PC-9 (cell line): Measurements from ENCODE around the gene CEP44. TPM values are rescaled to one million over a fixed set of nuclear protein-coding genes. Genes with fewer than 3 reads are reported as not detected.
"Not testable (repeated sequence)": the region's sequence is repeated elsewhere in the genome, so short reads cannot be mapped to it uniquely, and the experiment has no call there.

Experiments
- BruUV-seq: library from RNA; stranded (reverse); fragments of 400-500 nt; replicated peaks from 2 replicates; lab custom pipeline; 2021; lab: Mats Ljungman, UMichigan
- CTCF ChIA-PET: fragments of 300-600 bp; sonication (Branson Sonifier 250); formaldehyde crosslinking; loops from one replicate; lab custom pipeline; 2022; ENCODE audit warnings: antibody characterized with exemption; lab: Charles Lee
- POLR2A ChIA-PET: fragments of 300-600 bp; sonication (Branson Sonifier 250); formaldehyde crosslinking; loops from one replicate; lab custom pipeline; 2022; ENCODE audit warnings: antibody characterized with exemption; ENCODE audit not compliant: unreplicated experiment; lab: Charles Lee
- DNase-seq, 2 experiments: peaks; one replicate each; pipeline versions ENCODE4 v3.0.0 to v3.0.0-alpha.2; 2015 to 2022; ENCODE audit warnings: mixed read lengths in 1 of 2
- H2AFZ ChIP-seq: fragments of 200-600 bp; sonication (generic); 2 replicates; pipeline ENCODE4 v1.8.1; 2017; ENCODE audit warnings: antibody characterized with exemption
- H3F3A ChIP-seq: fragments of 200-600 bp; sonication (generic); 2 replicates; pipeline ENCODE4 v1.8.1; 2017; ENCODE audit warnings: antibody characterized with exemption, mild to moderate bottlenecking, low read depth; ENCODE audit not compliant: insufficient read depth
- H3K27ac ChIP-seq: fragments of 200-600 bp; sonication (generic); 2 replicates; pipeline ENCODE4 v1.6.1; 2016; ENCODE audit warnings: mixed run types
- H3K27me3 ChIP-seq: fragments of 200-600 bp; sonication (generic); 2 replicates; pipeline ENCODE4 v1.6.1; 2016; ENCODE audit warnings: low read depth, mixed run types; ENCODE audit not compliant: insufficient read depth
- H3K36me3 ChIP-seq: fragments of 200-600 bp; sonication (generic); 2 replicates; pipeline ENCODE4 v1.6.1; 2016; ENCODE audit warnings: low read depth, mixed run types
- H3K4me1 ChIP-seq: fragments of 200-600 bp; sonication (generic); replicated peaks from 2 replicates; pipeline ENCODE4 v1.6.1; 2016; ENCODE audit warnings: mixed run types; ENCODE audit not compliant: insufficient read depth
- H3K4me2 ChIP-seq: fragments of 200-600 bp; sonication (generic); 2 replicates; pipeline ENCODE4 v1.6.1; 2017; ENCODE audit warnings: mixed run types
- H3K4me3 ChIP-seq: fragments of 200-600 bp; sonication (generic); 2 replicates; pipeline ENCODE4 v1.6.1; 2016; ENCODE audit warnings: mixed run types
- H3K79me2 ChIP-seq: fragments of 200-600 bp; sonication (generic); 2 replicates; pipeline ENCODE4 v1.6.1; 2017; ENCODE audit warnings: low read depth, mixed run types
- H3K9me2 ChIP-seq: fragments of 200-600 bp; sonication (generic); 2 replicates; pipeline ENCODE4 v1.8.1; 2017; ENCODE audit warnings: mild to moderate bottlenecking; ENCODE audit not compliant: insufficient read depth
- H3K9me3 ChIP-seq: fragments of 200-600 bp; sonication (generic); 2 replicates; pipeline ENCODE4 v1.8.1; 2016; ENCODE audit warnings: low read depth; ENCODE audit not compliant: insufficient read depth
- H4K20me1 ChIP-seq: fragments of 200-600 bp; sonication (generic); 2 replicates; pipeline ENCODE4 v1.8.1; 2017; ENCODE audit not compliant: insufficient read depth
- CTCF ChIP-seq: fragments of 200-600 bp; sonication (generic); conservative IDR thresholded peaks from 2 replicates; pipeline ENCODE4 v1.6.1; 2017; ENCODE audit warnings: mixed run types, antibody characterized with exemption, mild to moderate bottlenecking, moderate library complexity
- EZH2 ChIP-seq: fragments of 200-600 bp; sonication (generic); IDR thresholded peaks from 2 replicates; pipeline ENCODE4 v1.8.0; 2017; ENCODE audit warnings: antibody characterized with exemption, low read depth
- intact Hi-C: fragments of 100-400 bp; cut with micrococcal nuclease; formaldehyde crosslinking; loops from one replicate; pipeline ENCODE4 v1.10.0; 2022; ENCODE audit not compliant: unreplicated experiment
- total RNA-seq: library from RNA; stranded (reverse); gene quantifications from 2 replicates; pipeline ENCODE4 v1.2.3, GENCODE V29; 2021

The CEP44 gene
- total RNA-seq, 1 experiment from 2014 or later, result 22.4 TPM

- no peak overlapping the region for H3K27ac ChIP-seq
- no peaks in the 10 kb centered on the region for H3K4me1 ChIP-seq
- H4K20me1 ChIP-seq, result no peaks in the 10 kb centered on the region
- H3F3A ChIP-seq, result no peaks in the 10 kb centered on the region
- H3K9me3 ChIP-seq, result no peaks in the 10 kb centered on the region
- TF ChIP-seq EZH2, result no peak
- TF ChIP-seq CTCF, result no peak
- intact Hi-C loops, result no loop called here
- DNase-seq, result no peak
- H3K36me3 ChIP-seq, result no peaks in the 10 kb centered on the region
- no peaks in the 10 kb centered on the region for H3K27me3 ChIP-seq
- H3K9me2 ChIP-seq, result no peaks in the 10 kb centered on the region
- H3K4me3 ChIP-seq, result no peak overlapping the region
- no peak overlapping the region for H2AFZ ChIP-seq
- BruUV-seq, result no TSS peak
- ChIA-PET POLR2A (no interaction called here), CTCF (no interaction called here)
- no peak overlapping the region for H3K4me2 ChIP-seq
- no peaks in the 10 kb centered on the region for H3K79me2 ChIP-seq
Observed at GRCh38 chr4:174375422-174375821, 91.7 kb downstream of the CEP44 start.

- Histone ChIP-seq H3K4me3 (no peak overlapping the region), H3K27me3 (no peaks in the 10 kb centered on the region), H3K36me3 (no peaks in the 10 kb centered on the region), H3K4me1 (no peaks in the 10 kb centered on the region), H3K4me2 (no peak overlapping the region), H3K27ac (no peak overlapping the region), H3K9me2 (no peaks in the 10 kb centered on the region), H4K20me1 (no peaks in the 10 kb centered on the region), H3K9me3 (no peaks in the 10 kb centered on the region), H3F3A (no peaks in the 10 kb centered on the region), H2AFZ (no peak overlapping the region), H3K79me2 (no peaks in the 10 kb centered on the region)
- intact Hi-C loops, result no loop called here
- POLR2A ChIA-PET, result no interaction called here
- no TSS peak for BruUV-seq
- CTCF ChIA-PET, result no interaction called here
- TF ChIP-seq EZH2 (no peak), CTCF (no peak)
- DNase-seq, result no peak
Observed at GRCh38 chr4:174377613-174378012, 93.9 kb downstream of the CEP44 start.

GRCh38 chr4:174378951-174379350, 95.2 kb downstream of the CEP44 start:
- no peak overlapping the region for H3K27ac ChIP-seq
- no peaks in the 10 kb centered on the region for H3K79me2 ChIP-seq
- no peak overlapping the region for H2AFZ ChIP-seq
- ChIA-PET CTCF (no interaction called here), POLR2A (no interaction called here)
- H3K4me1 ChIP-seq, result no peaks in the 10 kb centered on the region
- intact Hi-C loops, result no loop called here
- no peaks in the 10 kb centered on the region for H3K9me2 ChIP-seq
- DNase-seq, result no peak
- TF ChIP-seq CTCF, result no peak
- TF ChIP-seq EZH2, result no peak
- no peak overlapping the region for H3K4me3 ChIP-seq
- H3K36me3 ChIP-seq, result no peaks in the 10 kb centered on the region
- H3K4me2 ChIP-seq, result no peak overlapping the region
- no peaks in the 10 kb centered on the region for H3K27me3 ChIP-seq
- H4K20me1 ChIP-seq, result no peaks in the 10 kb centered on the region
- H3K9me3 ChIP-seq, result no peaks in the 10 kb centered on the region
- no TSS peak for BruUV-seq
- H3F3A ChIP-seq, result no peaks in the 10 kb centered on the region

DNA sequence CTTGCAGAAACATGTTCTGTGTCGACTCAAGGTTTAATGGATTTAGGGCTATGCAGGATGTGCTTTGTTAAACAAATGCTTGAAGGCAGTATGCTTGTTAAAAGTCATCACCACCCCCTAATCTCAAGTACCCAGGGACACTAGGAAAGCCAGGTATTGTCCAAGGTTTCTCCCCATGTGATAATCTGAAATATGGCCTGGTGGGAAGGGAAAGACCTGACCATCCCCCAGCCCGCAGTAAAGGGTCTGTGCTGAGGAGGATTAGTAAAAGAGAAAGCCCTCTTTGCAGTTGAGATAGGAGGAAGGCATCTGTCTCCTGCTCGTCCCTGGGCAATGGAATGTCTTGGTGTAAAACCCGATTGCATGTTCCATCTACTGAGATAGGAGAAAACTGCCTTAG, 96.5 kb downstream of the CEP44 start:
- H4K20me1 ChIP-seq, H3K27ac ChIP-seq, CTCF ChIA-PET, H3K4me3 ChIP-seq, H3K27me3 ChIP-seq, BruUV-seq, POLR2A ChIA-PET, H3F3A ChIP-seq, H2AFZ ChIP-seq, DNase-seq, H3K9me2 ChIP-seq, H3K36me3 ChIP-seq, H3K9me3 ChIP-seq, intact Hi-C loops, H3K4me1 ChIP-seq, H3K79me2 ChIP-seq, H3K4me2 ChIP-seq: not testable (repeated sequence)
